Ectodermal cell (in vitro differentiated cells): ENCODE data around the gene CD6.

Experiments
- H3K27ac ChIP-seq: 2 replicates; pipeline ENCODE4 v1.7.0; 2013; ENCODE audit warnings: mild to moderate bottlenecking, low read depth, low read length; ENCODE audit not compliant: insufficient read depth, poor library complexity, severe bottlenecking
- H3K27me3 ChIP-seq: 2 replicates; pipeline ENCODE4 v1.7.0; 2013; ENCODE audit warnings: mild to moderate bottlenecking, low read length; ENCODE audit not compliant: insufficient read depth, control insufficient read depth, poor library complexity, severe bottlenecking
- H3K36me3 ChIP-seq: one replicate; pipeline ENCODE4 v1.7.0; 2013; ENCODE audit warnings: low read length; ENCODE audit not compliant: control insufficient read depth, insufficient read depth
- H3K4me1 ChIP-seq: one replicate; pipeline ENCODE4 v1.7.0; 2013; ENCODE audit warnings: low read length; ENCODE audit not compliant: control insufficient read depth, insufficient read depth
- H3K4me3 ChIP-seq: 2 replicates; pipeline ENCODE4 v1.7.0; 2013; ENCODE audit warnings: low read depth, low read length, control low read depth; ENCODE audit not compliant: insufficient read depth
- H3K9me3 ChIP-seq: 2 replicates; pipeline ENCODE4 v1.7.0; 2013; ENCODE audit warnings: mild to moderate bottlenecking, low read length, moderate library complexity; ENCODE audit not compliant: control insufficient read depth
- WGBS, 2 experiments: methylation state at CpG; one replicate each; pipeline ENCODE4 v1.1.7; 2013; ENCODE audit warnings: missing lambda C conversion rate in 2 of 2; 5-methylcytosine and 5-hydroxymethylcytosine counted together

Gene CD6

GRCh38 chr11:60951904-60952741, 19.4 kb upstream of the CD6 start, which contains the start of gene SLC15A3:
SLC15A3 (minus strand) TSS chr11:60952176; CDS start chr11:60951551, 625 bp downstream.
- peak within 1 kb of the TSS; percentile 31 for H3K4me3 ChIP-seq
- peaks cover 20% of the 10 kb centered on the region for H3K4me1 ChIP-seq
- no peak within 1 kb of the TSS for H3K27ac ChIP-seq
- WGBS, 2 experiments, result 20 to 23% methylated on average over 23 of the region's 23 CpGs
- peaks cover 34% of the 10 kb centered on the region for H3K27me3 ChIP-seq
- no peaks in the 10 kb centered on the region for H3K9me3 ChIP-seq
- H3K36me3 ChIP-seq, result no peaks in the 10 kb centered on the region

- WGBS, 2 experiments, result 54 to 58% methylated on average over 3 of the region's 3 CpGs
- H3K36me3 ChIP-seq, result no peaks in the 10 kb centered on the region
- peaks cover 15% of the 10 kb centered on the region for H3K4me1 ChIP-seq
- no peaks in the 10 kb centered on the region for H3K9me3 ChIP-seq
- H3K27ac ChIP-seq, result no peak overlapping the region
- peaks cover 34% of the 10 kb centered on the region for H3K27me3 ChIP-seq
- H3K4me3 ChIP-seq, result no peak overlapping the region
These were observed 18.7 kb upstream of the CD6 start for GRCh38 chr11:60952742-60953170.

- Histone ChIP-seq H3K27me3 (peaks cover 34% of the 10 kb centered on the region), H3K27ac (no peak overlapping the region), H3K9me3 (no peaks in the 10 kb centered on the region), H3K4me1 (peaks cover 13% of the 10 kb centered on the region), H3K4me3 (no peak overlapping the region), H3K36me3 (no peaks in the 10 kb centered on the region)
- WGBS, 2 experiments, result 84 to 93% methylated on average over 6 of the region's 6 CpGs
These were observed 17.7 kb upstream of the CD6 start for GRCh38 chr11:60953781-60954180.

- Histone ChIP-seq H3K4me3 (no peak overlapping the region), H3K4me1 (peaks cover 13% of the 10 kb centered on the region), H3K27ac (no peak overlapping the region), H3K36me3 (no peaks in the 10 kb centered on the region), H3K27me3 (peaks cover 34% of the 10 kb centered on the region), H3K9me3 (no peaks in the 10 kb centered on the region)
- 88 to 91% methylated on average over 5 of the region's 5 CpGs for WGBS, 2 experiments
These were observed 17.1 kb upstream of the CD6 start for GRCh38 chr11:60954421-60954820.

- 72 to 77% methylated on average over 5 of the region's 5 CpGs for WGBS, 2 experiments
- Histone ChIP-seq H3K36me3 (no peaks in the 10 kb centered on the region), H3K27ac (no peak overlapping the region), H3K4me3 (no peak overlapping the region), H3K9me3 (no peaks in the 10 kb centered on the region), H3K27me3 (peaks cover 26% of the 10 kb centered on the region), H3K4me1 (peaks cover 13% of the 10 kb centered on the region)
These were observed 15.9 kb upstream of the CD6 start for GRCh38 chr11:60955571-60955970.

- 87 to 91% methylated on average over 4 of the region's 4 CpGs for WGBS, 2 experiments
- no peaks in the 10 kb centered on the region for H3K36me3 ChIP-seq
- peaks cover 10% of the 10 kb centered on the region for H3K27me3 ChIP-seq
- H3K4me3 ChIP-seq, result no peak overlapping the region
- peaks cover 5% of the 10 kb centered on the region for H3K4me1 ChIP-seq
- H3K9me3 ChIP-seq, result no peaks in the 10 kb centered on the region
- no peak overlapping the region for H3K27ac ChIP-seq
These were observed 14.3 kb upstream of the CD6 start for GRCh38 chr11:60957188-60957587.

GRCh38 chr11:60959431-60959830, 12.0 kb upstream of the CD6 start:
- Histone ChIP-seq H3K27ac (no peak overlapping the region), H3K4me3 (no peak overlapping the region), H3K27me3 (no peaks in the 10 kb centered on the region), H3K36me3 (no peaks in the 10 kb centered on the region), H3K9me3 (no peaks in the 10 kb centered on the region), H3K4me1 (no peaks in the 10 kb centered on the region)
- WGBS, 2 experiments, result 88 to 89% methylated on average over 6 of the region's 6 CpGs

GRCh38 chr11:60960405-60960804, 11.1 kb upstream of the CD6 start:
- Histone ChIP-seq H3K4me1 (no peaks in the 10 kb centered on the region), H3K27me3 (no peaks in the 10 kb centered on the region), H3K9me3 (no peaks in the 10 kb centered on the region), H3K36me3 (no peaks in the 10 kb centered on the region), H3K27ac (no peak overlapping the region), H3K4me3 (no peak overlapping the region)
- WGBS, 2 experiments, result 92 to 94% methylated on average over 7 of the region's 7 CpGs

GRCh38 chr11:60964801-60965200, 6.7 kb upstream of the CD6 start:
- Histone ChIP-seq H3K4me1 (no peaks in the 10 kb centered on the region), H3K36me3 (no peaks in the 10 kb centered on the region), H3K27ac (no peak overlapping the region), H3K27me3 (no peaks in the 10 kb centered on the region), H3K9me3 (no peaks in the 10 kb centered on the region), H3K4me3 (no peak overlapping the region)
- 87 to 90% methylated on average over 6 of the region's 6 CpGs for WGBS, 2 experiments

GRCh38 chr11:60966890-60967289, 4.6 kb upstream of the CD6 start:
- Histone ChIP-seq H3K4me1 (no peaks in the 10 kb centered on the region), H3K4me3 (no peak overlapping the region), H3K27me3 (no peaks in the 10 kb centered on the region), H3K27ac (no peak overlapping the region), H3K36me3 (no peaks in the 10 kb centered on the region), H3K9me3 (no peaks in the 10 kb centered on the region)
- 90 to 92% methylated on average over 4 of the region's 4 CpGs for WGBS, 2 experiments
